SU-DHL-6 (cell line): ENCODE results near the gene CPZ.

ENCODE experiments used
- EZH2phosphoT487 ChIP-seq: fragments of 200-600 bp; sonication (generic), shearing (Covaris generic); conservative IDR thresholded peaks from 2 replicates; pipeline ENCODE4 v1.6.1; 2018; ENCODE audit warnings: mild to moderate bottlenecking, antibody characterized with exemption, low read length, moderate library complexity, mixed read lengths
- TF ChIP-seq, protein P1 (sequence below): fragments of 200-600 bp; sonication (generic); IDR thresholded peaks from one replicate; pipeline ENCODE4 v1.5.1; 2017; ENCODE audit warnings: antibody characterized with exemption, mild to moderate bottlenecking, low read length, moderate library complexity; ENCODE audit not compliant: insufficient read depth, poor library complexity, severe bottlenecking

DNA sequence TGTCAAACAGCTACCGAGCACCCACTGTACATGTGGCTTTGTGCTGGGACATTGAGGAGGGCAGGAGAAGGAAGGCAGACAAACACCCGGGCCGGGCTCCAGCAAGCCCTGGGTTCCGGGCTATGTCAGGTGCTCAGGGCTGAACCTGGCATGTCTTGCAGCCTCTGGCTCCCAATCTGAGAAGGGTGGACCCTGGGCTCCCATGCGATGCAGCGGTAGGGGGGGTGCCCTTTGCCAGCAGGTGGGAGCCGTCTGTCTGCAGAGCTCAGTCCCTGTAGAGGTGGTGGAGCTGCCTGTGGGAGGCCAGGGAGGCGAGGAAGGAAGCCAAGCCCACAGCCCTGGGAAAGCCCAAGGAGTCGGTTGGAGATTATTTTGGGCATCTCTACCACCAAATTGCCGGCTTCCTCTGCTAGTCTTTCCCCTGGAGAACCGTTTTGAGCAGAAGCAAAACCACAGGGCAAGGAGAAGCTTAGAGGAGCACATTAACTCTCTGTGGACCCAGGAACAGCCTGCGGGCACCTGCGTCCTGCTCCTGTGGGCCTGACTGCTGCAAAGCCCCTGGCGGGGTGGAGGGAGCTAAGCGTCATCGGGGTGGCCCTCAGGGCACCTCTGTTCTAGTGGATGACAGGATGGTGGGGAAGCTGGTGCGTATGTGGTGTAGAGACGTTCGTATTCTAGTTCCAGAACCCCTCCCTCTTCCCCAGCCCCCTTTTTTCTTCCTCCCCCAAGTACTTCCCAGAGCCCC, 10.3 kb downstream of the CPZ start:
- TF ChIP-seq EZH2phosphoT487, result no peak
- TF ChIP-seq, protein P1, sequence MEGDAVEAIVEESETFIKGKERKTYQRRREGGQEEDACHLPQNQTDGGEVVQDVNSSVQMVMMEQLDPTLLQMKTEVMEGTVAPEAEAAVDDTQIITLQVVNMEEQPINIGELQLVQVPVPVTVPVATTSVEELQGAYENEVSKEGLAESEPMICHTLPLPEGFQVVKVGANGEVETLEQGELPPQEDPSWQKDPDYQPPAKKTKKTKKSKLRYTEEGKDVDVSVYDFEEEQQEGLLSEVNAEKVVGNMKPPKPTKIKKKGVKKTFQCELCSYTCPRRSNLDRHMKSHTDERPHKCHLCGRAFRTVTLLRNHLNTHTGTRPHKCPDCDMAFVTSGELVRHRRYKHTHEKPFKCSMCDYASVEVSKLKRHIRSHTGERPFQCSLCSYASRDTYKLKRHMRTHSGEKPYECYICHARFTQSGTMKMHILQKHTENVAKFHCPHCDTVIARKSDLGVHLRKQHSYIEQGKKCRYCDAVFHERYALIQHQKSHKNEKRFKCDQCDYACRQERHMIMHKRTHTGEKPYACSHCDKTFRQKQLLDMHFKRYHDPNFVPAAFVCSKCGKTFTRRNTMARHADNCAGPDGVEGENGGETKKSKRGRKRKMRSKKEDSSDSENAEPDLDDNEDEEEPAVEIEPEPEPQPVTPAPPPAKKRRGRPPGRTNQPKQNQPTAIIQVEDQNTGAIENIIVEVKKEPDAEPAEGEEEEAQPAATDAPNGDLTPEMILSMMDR, result no peak
